ENCODE data around the gene AOPEP.

GRCh38 chr9:94916956-94917355 is 190.5 kb downstream of the AOPEP start:
- TF ChIP-seq, protein P1, sequence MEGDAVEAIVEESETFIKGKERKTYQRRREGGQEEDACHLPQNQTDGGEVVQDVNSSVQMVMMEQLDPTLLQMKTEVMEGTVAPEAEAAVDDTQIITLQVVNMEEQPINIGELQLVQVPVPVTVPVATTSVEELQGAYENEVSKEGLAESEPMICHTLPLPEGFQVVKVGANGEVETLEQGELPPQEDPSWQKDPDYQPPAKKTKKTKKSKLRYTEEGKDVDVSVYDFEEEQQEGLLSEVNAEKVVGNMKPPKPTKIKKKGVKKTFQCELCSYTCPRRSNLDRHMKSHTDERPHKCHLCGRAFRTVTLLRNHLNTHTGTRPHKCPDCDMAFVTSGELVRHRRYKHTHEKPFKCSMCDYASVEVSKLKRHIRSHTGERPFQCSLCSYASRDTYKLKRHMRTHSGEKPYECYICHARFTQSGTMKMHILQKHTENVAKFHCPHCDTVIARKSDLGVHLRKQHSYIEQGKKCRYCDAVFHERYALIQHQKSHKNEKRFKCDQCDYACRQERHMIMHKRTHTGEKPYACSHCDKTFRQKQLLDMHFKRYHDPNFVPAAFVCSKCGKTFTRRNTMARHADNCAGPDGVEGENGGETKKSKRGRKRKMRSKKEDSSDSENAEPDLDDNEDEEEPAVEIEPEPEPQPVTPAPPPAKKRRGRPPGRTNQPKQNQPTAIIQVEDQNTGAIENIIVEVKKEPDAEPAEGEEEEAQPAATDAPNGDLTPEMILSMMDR (IDR thresholded peaks at IDR 0.05): no peak
- TF ChIP-seq POLR2A (IDR thresholded peaks at IDR 0.05): no peak

Data from thyroid gland (tissue), 4 donors.